Heart left ventricle (tissue), 13 donors: Measurements from ENCODE around the gene CASZ1.

Experiments
- CTCF ChIP-seq, 12 donors: fragments of 200-600 bp; sonication (generic) in 4 of 12; IDR thresholded peaks; one replicate each; pipeline versions ENCODE4 v1.5.0 to v1.8.0; 2018 to 2022; ENCODE audit warnings: antibody characterized with exemption in 12 of 12, mild to moderate bottlenecking in 5 of 12
- POLR2A ChIP-seq, 2 donors: fragments of 450-650 bp; IDR thresholded peaks; one replicate each; pipeline ENCODE4 v1.6.1; 2017; ENCODE audit warnings: antibody characterized with exemption in 2 of 2, mild to moderate bottlenecking in 2 of 2, moderate library complexity in 2 of 2
- donor health status: ischemic (EF 13 %, LVEDD 7.1; RV severe dilation, severe dysfunction).
- donor health status: DM: no; HTN: yes; CAD: no.
- donor health status: DM: no; HTN: no; CAD: no.
- donor health status: ischemic (EF 25% LVEDD 6.9; RV normal size, moderate dysfunction).
- donor health status: ischemic (EF 25% LVEDD 5.7; RV mildly dilated, moderate dysfunction).
- donor health status: ischemic (EF 35%, LVEDD 5.7; RV mildly dilated, moderate dysfunction).
- donor health status: nonischemic (EF 11% LVEDD 7.7; RV severe dilation, severe dysfunction).
- donor health status: DM: yes; HTN: yes; CAD: no.
- donor health status: PGD.
- donor health status: ischemic (EF 29% LVEDD 5.4; RV normal size, mild dysfunction).
- donor health status: nonischemic (EF 23%, LVEDD 6.1; RV moderate dilation, normal function).

DNA sequence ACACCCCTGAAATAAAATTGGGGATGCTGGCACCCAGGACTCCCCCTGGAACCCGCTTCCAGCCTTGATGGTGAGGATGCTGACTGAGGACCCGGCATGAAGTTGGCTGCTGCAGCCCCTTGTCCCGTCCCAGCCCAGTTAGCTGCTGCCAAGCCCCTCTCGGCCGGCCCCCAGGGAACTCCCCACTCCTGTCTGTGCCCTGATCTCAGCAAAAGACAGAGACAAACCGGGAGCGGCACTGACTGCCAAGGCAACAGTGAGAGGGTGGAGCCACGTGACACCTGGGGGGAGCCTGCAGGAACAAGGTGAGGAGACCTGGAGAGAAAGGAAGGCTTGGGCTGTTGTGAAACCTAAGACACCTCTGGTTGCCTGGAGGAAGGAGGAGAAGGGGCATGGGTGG, 24.7 kb downstream of the CASZ1 start:
- no peak for TF ChIP-seq CTCF (IDR thresholded peaks at IDR 0.05)
- no peak for TF ChIP-seq POLR2A (IDR thresholded peaks at IDR 0.05)
